GM19438 (cell line): ENCODE data around the gene TTC27.

Experiments
- ATAC-seq: cut with Tn5 transposase; IDR thresholded peaks from one replicate; pipeline ENCODE4 v1.9.1; 2021; ENCODE audit warnings: low read depth; ENCODE audit not compliant: unreplicated experiment

Gene TTC27

DNA sequence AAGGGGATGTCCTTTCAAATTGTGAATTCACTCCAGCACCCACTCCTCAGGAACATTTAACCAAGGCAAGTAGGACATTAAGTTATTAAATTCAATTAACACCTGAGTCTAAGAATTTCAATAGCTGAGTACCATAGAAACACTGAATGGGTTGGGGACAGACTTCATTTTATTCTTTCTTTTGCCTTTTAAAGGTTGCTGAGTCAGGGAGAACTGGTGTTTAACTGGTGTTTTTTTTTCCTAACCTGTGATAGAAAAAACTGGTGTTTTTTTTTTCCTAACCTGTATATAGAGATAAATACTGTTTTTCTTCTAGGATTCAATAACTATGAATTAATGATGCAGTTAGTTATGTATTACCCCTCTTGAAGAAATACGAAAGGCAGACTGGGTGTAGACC is 38.9 kb downstream of the TTC27 start:
- ATAC-seq = no peak

DNA sequence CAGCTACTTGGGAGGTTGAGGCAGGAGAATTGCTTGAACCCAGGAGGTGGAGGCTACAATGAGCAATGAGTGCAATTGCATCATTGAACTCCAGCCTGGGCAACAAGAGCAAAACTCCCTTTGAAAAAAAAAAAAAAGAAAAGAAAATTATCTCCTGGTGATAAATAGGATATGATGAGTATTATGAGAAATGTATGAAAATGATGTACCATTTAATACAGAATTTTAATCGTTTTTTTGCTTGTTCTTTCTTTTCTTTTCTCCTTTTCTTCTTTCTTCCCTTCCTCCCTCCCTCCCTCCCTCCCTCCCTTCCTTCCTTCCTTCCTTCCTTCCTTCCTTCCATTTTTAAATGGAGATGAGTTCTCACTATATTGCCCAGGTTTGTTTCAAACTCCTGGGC is 40.4 kb downstream of the TTC27 start:
- ATAC-seq = no peak

DNA sequence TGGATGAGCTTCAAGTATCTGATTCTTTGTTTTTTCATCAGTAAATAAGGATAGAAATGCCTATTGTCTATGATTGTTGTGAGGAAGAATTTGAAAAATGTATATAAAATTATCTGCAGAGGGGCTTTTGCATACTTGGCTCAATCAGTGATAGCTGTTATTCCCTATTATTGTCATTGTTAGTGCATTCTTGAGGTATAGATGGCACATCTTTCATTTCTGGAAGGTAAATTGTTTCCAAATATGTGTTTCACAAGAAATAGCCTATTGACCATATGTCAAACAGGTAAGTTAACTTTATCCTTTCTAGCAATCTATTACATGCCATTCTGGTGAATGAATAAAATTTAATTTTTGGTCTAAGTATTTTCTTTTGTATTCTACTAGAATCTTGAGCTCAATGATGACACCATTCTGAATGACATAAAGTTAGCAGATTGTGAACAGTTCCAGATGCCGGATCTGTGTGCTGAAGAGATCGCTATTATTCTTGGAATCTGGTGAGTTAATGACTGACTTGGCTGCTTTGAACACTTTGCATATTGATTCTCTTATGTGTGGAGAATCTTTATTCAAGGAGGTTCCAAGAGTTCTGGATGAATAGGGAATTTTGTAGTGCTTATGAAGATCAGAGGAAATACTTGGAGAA is 44.2 kb downstream of the TTC27 start:
- no peak for ATAC-seq

DNA sequence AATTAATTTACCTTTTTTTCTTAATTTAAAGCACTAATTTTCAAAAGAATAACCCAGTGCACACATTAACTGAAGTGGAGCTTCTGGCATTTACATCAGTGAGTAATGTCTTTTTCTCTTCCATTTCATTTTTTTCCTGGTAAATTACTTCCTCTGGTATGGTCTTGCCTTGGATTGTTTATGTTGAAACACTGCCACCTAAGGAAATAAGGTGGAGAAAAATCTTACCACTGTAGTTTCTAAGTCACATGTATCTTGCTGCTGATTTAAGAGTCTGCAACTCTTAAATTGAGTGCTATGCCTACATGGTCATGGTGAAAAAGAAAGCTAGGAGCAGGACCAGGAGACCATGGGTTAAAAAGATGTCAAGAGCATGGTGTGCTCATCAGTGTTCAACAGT is 51.0 kb downstream of the TTC27 start:
- no peak for ATAC-seq

DNA sequence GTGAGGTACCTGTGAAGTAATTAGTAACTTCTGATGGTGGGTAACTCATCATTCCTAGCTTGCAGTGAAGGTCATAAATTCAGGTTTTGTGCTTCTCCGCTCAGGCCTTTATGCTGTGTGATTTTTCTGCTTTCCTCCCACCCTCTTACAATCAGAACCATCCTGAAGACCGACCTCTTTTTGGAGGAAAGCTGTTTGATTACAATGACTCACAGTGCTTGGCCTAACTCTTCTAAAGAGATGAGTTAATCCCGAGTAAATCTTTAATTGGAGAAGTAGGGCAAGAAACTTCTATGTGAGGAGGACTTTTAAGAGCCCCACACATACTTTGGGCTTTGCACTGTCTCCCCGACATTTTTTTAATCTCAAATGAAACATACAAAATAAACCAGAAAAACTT is 53.1 kb downstream of the TTC27 start:
- ATAC-seq = no peak

DNA sequence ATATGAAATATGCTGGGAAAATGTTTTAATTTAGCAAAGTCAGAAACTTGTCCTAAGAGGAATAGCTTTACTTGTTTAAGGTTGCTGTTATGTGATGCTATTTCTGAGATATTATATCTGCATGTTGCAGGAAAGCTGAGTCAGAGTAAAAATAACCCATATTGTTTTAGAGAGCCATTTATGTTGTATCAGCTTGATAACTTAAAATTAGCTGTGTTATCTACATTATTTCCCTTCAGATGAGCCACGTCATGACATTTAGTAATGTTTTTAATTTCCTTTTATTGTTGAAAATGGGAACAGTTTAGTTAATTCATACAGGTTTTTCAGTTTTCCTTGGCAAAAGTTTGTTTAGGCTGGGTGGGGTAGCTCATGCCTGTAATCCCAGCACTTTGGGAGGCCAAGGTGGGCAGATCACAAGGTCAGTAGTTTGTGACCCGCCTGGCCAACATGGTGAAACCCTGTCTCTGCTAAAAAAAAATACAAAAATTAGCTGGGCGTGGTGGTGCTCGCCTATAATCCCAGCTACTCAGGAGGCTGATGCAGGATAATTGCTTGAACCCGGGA is 55.8 kb downstream of the TTC27 start:
- ATAC-seq = no peak

DNA sequence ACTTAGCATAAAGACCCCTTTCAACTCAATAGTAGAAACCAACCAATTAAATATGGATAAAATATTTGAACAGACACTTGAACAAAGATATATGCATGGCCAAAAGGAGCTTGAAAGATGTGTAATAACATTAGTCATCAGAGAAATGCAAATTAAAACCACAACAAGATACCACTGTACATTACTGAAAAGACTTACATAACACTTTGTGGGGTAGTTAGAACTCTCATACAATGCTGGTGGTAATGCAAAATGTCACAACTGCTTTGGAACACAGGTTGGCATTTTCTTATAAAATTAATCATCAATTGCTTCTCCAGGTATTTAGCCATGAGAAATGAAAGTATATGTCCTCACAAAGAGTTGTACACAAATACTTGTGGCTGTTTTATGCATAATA is 60.7 kb downstream of the TTC27 start:
- no peak for ATAC-seq

DNA sequence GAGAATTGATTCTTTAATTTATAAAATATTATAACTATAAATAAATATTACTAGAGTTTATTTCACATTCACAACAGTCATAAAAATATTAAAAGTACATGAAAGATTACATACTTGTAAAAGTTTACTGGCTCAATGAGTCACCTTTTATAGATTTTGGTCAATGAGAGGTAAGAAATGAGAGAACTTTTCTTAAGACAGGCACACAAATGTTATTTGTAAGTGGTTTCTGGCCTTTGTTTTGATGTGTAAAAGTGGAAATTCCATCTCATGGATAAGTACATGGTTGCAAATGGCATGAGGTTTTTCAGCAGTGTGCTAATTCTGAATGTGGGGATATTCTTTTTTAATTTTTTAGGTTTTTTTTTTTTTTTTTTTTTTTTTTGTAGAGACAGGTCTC is 63.8 kb downstream of the TTC27 start:
- no peak for ATAC-seq

DNA sequence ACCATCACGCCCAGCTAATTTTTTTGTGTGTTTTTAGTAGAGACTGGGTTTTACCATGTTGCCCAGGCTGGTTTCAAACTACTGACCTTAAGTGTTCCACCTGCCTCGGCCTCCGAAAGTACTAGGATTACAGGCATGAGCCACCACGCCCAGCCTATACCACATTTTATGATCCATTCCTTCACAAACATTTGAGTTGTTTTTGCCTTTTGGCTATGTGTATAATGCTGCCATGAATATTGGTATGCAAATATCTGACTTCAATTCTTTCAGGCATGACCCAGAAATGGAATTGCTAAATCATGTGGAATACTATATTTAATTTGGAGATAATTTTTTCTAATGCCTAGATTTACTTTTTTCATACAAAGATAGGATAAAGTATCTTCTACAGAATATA is 68.6 kb downstream of the TTC27 start:
- no peak for ATAC-seq

DNA sequence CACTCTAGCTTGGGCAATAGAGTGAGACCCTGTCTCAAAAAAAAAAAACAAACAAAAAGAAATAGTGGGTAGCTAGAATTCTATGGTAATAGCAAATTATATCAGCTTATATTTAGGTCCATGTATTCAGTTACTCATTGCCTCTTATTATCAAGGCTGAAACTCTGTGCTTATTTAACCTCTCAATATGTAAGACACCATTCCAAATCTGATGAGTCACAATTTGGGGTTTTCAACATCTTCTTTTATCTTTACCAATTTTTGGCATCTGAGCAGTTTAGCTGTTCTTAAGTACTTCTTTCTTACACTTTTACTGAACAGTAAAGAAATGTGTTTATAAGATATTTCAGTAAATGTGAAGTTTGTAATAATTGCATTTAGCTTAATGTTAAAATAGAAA is 69.3 kb downstream of the TTC27 start:
- no peak for ATAC-seq

DNA sequence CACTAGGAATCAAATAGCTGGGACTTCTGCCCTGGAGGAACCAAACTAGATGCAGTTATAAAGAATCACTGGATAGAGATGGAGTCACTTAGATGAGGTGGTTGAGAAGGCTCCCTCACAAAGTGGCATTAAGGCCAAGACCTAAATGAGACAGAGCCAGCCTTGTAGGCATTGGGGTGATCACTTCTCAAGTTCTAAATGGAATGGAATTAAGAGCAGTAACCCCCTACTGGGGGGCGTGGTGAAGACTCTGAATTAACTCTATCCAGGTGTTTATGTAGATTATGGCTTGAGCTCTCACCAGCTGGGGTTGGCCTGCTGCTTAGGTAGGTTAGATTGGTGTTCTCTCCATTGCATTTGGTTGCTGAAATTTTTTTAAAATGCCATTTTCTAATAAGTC is 71.3 kb downstream of the TTC27 start:
- ATAC-seq = no peak

DNA sequence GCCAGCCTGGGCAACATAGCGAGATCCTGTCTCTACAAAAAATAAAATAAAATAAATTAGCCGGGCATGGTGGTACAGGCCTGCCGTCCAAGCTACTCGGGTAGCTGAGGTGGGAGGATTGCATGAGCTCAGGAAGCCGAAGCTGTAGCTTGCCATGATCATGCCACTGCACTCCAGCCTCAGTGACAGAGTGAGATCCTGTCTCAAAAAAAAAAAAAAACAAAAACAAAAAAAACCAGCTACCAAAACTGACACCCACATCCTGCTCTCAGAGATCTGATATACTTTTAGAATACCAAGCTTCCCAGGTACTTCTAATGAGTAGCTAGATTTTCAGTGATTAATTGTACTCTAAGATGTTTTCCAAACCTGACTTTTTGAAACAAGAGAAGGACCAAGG is 74.0 kb downstream of the TTC27 start:
- no peak for ATAC-seq

DNA sequence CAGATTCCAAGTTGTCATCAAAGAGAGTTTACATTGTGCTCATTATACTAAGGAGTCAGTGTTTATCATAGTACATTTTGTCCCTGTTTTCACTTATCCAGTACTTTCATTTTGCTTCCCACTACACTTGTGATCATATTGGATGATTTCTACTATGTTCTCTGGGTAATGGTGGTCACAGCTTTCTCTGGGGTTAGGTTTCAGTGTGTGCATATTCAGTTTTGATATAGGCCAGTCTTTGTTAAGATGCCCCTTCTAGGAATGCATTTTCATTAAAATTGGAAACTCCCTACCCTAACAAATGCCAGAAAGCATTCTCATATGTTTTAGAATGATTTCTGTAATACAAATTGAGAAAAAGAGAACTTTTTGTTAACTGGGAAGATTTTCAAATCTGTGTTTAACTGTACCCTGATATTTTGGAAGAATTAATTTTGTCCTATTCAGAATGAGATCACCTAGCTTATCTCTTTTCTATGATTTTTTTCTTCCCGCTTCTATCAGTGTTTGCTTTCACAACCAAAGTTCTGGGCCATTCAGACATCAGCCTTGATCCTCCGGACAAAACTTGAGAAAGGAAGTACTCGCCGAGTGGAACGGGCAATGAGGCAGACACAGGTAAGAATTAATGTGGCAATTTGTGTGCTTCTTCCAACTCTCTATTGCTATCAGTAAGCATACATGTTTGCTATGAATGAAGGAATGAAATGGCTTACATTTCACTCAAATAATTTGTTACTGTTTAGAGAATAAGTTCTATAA is 74.6 kb downstream of the TTC27 start:
- no peak for ATAC-seq

DNA sequence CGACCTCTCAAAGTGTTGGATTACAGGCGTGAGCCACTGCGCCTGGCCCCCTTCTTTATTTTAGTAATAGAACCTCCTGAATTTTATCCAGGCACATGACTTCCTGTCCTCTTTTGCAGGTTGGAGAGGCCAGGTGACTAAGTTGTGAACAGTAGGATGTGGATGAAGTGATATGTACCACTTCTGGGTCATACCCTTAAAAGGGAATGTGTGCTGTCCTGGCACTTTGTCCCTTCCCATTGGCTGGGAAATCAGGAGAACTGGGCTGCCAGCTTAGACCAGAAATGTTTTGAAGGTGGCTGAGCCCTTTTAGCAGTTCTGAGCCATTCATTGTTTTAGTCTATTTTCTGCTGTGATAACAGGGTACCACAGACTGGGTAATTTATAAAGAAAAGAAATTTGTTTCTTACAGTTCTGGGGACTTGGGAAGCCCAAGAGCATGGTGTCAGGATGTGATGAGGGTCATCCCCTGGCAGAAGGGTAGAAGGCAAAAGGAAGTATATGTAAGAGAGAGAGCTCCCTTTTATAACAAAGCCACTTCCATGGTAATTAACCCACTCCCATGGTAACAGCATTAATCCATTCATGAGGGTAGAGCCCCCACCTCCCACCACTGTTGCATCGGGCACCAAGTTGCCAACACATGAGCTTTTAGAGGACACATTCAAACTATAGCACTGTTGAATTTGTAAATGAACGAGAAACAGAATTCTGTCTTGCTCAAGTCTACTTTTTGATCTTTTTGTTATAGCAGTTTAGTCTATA is 79.1 kb downstream of the TTC27 start:
- no peak for ATAC-seq

DNA sequence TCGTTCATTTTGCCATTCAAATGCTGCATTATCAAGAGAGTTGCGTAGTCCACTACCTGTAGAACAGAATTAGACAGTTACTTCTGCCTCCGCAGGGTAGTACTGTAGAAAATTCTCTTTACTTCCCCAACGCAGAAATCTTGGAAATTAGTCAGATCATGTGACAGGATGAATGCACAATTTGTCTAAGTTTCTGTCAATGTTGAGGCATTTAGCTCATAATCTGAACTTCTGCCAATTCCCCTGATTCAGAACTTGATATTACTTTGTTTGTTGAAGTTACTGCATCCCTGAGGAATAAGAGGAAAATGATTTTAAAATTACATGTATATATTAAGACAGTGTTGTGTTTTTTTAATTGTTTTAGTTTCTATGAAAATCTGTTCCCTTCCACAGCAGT is 83.4 kb downstream of the TTC27 start:
- no peak for ATAC-seq

DNA sequence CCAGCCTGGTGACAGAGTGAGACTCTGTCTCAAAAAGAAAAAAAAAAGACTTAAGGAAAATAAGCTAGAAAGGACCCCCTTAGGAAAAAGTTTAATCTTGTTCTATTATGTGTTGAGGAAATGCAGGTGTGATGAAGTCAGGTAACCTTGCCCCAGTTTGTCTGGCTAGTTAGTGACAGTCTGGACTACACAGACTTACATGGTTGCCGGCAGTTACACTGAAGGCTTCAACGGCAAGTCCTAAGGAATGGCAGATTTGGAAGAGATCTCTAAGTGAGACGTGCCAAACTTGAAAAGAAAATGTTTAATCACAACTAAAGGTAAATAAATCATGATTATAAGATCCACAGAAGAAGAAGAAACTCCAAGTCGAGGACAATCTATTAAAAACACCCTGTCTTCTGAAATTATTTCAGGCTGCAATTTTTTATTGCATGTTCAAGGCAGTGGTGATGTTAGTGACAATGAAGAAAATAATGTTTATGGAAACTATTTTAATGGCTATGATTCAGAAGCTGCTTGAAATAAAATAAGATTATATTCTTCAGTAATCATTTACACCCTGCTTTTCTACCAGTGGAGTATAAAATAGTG is 84.2 kb downstream of the TTC27 start:
- no peak for ATAC-seq

DNA sequence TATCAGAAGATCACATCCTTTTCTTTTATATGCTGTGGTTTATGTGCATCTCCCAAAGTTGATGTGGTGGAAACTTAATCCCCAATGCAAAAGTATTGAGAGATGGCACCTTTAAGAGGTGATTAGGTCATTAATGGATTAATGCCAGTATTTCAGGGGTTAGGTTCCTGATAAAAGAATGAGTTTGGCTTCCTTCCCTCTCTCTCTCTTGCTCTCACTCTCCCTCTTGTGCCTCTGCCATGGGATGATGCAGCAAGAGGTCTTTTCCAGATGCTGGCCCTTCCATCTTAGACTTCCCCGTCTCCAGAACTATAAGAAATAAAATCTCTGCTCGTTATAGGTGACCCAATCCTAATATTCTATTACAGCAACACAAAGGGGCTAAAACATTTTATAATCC is 85.0 kb downstream of the TTC27 start:
- no peak for ATAC-seq

DNA sequence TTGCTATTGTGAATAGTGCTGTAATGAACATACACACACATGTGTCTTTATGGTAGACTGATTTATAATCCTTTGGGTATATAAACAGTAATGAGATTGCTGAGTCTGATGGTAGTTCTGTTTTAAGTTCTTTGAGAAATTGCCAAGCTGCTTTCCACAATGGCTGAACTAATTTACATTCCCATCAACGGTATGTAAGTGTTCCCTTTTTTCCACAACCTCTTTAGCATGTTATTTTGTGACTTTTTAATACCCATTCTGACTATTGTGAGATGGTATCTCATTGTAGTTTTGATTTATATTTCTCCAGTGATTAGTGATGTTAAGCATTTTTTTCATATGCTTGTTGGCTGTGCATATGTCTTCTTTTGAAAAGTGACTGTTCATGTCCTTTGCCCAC is 86.7 kb downstream of the TTC27 start:
- ATAC-seq = no peak

DNA sequence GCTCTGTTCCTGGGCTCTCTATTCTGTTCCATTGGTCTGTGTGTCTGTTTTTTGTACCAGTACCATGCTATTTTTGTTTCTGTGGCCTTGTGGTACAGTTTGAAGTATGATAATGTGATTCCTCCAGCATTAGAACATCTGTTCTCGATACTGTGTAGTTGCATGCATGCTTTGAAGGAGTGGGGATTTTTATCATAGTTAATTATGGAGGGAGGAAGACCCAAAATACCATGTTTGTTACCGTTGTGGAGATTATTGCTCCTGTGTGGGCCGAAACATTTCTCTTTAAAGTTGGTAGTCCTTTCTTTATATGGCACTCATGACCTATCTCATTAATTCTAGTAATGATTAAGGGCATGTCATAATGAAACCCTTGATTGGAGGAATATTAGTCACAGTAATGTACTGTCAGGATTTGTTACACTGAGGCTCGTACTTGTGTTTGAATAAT is 87.6 kb downstream of the TTC27 start:
- ATAC-seq = peak; percentile 78

DNA sequence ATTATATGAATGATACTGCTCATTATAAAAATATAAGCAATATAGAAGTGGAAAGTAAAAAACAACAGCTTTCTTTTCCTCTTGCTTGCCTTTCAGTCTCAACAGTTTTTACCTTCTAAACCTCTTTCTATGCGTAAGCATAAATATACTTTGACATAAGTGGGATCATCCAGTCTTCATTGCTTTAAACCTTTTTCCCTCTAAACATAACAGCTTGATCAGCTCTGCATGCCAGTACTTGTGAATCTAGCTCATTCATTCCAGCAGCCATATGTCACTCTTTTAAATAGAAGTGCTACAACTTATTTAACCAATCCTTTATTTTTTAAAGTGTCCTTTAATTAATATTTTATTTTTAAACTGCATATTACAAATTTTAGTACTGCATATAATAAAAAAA is 88.1 kb downstream of the TTC27 start:
- ATAC-seq = no peak

DNA sequence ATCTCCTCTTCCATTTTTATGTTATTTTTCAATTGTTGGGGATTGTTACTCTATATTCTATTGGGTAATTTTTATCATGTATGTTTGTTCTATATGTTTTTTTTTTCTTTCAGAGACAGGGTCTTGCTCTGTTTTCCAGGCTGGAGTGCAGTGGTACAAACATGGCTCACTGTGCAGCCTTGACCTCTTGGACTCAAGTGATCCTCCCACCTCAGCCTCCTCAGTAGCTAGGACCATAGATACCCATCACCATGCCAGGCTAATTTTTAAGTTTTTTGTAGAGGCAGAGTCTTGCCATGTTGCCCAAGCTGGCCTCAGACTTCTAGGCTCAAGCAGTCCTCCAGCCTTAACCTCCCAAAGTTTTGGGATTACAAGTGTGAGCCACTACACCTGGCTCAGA is 88.7 kb downstream of the TTC27 start:
- ATAC-seq = no peak
